ENCODE measurements around the gene TPRG1. TPM values are rescaled to one million over a fixed set of nuclear protein-coding genes. Genes with fewer than 3 reads are reported as not detected.
A peak's percentile ranks its signal among the peaks of the same experiment; 100 is the strongest.

TPRG1 gene
- total RNA-seq, 4 donors from 2014 or later, result 0.66 to 23.1 (median 5.6) TPM; not detected in 1

DNA sequence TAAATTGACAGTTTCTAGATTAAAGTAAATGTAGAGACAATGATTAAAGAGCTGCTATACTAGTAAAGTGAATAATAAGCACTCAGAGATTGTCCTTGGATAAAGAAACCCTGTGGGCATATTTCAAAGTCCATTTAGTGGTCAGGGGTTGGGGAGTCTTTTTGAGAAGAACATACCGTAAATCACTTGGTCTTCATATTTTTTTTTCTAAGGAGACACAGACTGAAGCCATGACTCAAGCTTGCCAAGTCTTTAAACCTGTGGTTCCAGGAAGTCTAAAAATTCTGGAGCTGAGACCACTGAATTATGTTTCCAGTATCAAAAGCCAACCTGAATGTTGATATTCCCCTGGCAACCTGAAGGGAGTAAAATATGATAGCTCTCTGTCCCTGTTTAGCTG, 171.0 kb downstream of the TPRG1 start:
- Histone ChIP-seq H3K27ac (no peak overlapping the region), H3K36me3 (no peaks in the 10 kb centered on the region), H3K4me1 (no peaks in the 10 kb centered on the region), H3K9me3 (no peaks in the 10 kb centered on the region), H3K4me3 (no peak overlapping the region), H3K27me3 (no peaks in the 10 kb centered on the region)
- DNase-seq, result no peak
- TF ChIP-seq, protein P1, sequence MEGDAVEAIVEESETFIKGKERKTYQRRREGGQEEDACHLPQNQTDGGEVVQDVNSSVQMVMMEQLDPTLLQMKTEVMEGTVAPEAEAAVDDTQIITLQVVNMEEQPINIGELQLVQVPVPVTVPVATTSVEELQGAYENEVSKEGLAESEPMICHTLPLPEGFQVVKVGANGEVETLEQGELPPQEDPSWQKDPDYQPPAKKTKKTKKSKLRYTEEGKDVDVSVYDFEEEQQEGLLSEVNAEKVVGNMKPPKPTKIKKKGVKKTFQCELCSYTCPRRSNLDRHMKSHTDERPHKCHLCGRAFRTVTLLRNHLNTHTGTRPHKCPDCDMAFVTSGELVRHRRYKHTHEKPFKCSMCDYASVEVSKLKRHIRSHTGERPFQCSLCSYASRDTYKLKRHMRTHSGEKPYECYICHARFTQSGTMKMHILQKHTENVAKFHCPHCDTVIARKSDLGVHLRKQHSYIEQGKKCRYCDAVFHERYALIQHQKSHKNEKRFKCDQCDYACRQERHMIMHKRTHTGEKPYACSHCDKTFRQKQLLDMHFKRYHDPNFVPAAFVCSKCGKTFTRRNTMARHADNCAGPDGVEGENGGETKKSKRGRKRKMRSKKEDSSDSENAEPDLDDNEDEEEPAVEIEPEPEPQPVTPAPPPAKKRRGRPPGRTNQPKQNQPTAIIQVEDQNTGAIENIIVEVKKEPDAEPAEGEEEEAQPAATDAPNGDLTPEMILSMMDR (IDR thresholded peaks at IDR 0.05), result no peak
- no peak for TF ChIP-seq POLR2A (IDR thresholded peaks at IDR 0.05)

DNA sequence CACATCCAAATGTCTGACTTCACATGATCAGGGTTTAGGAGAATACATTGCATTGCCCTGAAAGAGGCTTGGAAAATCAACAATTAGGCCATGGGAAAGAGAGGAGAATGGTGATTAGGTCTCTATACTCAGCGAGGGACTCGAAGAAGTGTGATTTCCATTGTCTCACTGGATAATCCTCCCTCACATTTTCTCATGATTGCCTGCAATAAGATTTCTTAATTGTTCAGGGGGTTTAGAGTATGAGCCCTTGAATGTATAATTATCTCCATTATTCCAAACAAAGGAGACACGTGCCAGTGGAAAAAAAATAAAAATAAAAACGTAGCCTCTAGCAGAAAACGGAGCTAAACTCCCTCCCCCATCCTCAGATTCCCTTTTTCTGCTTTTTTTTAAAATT, 173.2 kb downstream of the TPRG1 start:
- no peaks in the 10 kb centered on the region for H3K9me3 ChIP-seq
- no peaks in the 10 kb centered on the region for H3K36me3 ChIP-seq
- H3K27me3 ChIP-seq, result no peaks in the 10 kb centered on the region
- H3K4me1 ChIP-seq, result no peaks in the 10 kb centered on the region
- H3K4me3 ChIP-seq, result no peak overlapping the region
- no peak overlapping the region for H3K27ac ChIP-seq
- TF ChIP-seq POLR2A (IDR thresholded peaks at IDR 0.05), result no peak
- TF ChIP-seq, protein P1 (IDR thresholded peaks at IDR 0.05), result no peak
- DNase-seq, result no peak

DNA sequence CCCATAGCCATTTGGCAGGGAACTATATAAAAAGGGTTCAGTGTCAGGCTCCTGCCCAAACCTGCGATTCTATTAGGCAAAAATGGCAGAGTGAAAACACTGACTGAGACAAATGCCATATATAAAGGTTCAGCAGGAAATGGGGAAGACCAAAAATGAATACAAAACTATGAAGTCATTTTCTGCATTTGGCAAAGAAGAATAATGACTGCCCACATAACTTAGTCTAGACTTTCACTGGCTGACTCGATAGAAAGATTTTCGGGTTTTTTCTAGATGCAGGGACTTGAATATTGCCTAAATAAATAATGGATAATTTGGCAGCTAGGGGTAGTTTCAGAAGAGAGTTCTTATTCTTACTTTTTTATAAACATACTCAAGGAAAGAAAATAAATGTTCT, 178.0 kb downstream of the TPRG1 start:
- no peak for TF ChIP-seq POLR2A (IDR thresholded peaks at IDR 0.05)
- TF ChIP-seq, protein P1 (IDR thresholded peaks at IDR 0.05), result no peak
- H3K9me3 ChIP-seq, result no peaks in the 10 kb centered on the region
- peaks cover 0 to 10% (median 0%) of the 10 kb centered on the region in 4 donors for H3K4me1 ChIP-seq
- no peaks in the 10 kb centered on the region for H3K27me3 ChIP-seq
- H3K4me3 ChIP-seq, result no peak overlapping the region
- DNase-seq, result no peak
- H3K36me3 ChIP-seq, result no peaks in the 10 kb centered on the region
- H3K27ac ChIP-seq, result no peak overlapping the region

DNA sequence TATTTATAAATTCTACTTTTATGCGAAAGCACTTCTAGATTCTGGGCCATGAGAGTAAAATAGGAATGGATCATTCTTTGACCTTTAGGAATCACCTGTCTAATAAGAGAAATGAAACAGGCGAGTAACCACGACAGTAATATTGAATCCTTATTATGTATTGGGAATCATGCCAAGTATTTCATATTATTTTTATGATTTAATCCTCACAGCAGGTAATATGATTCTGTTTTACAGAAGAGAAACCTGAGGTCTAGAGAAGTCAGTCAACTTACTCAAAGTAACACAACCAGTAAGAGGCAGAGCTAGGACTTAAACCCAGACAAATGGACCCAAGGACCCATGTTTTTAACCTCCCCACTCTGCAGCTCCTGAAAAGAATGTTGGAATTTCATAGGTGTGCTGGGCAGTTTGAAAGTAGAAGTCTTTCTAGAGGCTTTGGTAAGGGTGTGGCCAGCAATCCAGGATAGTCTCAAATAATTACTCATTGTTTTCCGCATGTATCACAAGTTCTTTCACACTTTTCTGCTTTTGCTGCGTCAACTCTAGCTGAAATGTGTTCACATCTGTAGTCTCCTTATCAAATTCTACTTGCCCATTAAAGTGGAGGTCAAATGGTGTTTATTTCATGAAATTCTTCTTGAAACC, 181.7 kb downstream of the TPRG1 start:
- Histone ChIP-seq H3K4me1 (peaks cover 0 to 25% (median 0%) of the 10 kb centered on the region in 4 donors), H3K4me3 (no peak overlapping the region), H3K27ac (peak overlapping the region in 3 of 4 donors; percentile 24 to 82 (median 76)), H3K9me3 (no peaks in the 10 kb centered on the region), H3K27me3 (no peaks in the 10 kb centered on the region), H3K36me3 (no peaks in the 10 kb centered on the region)
- TF ChIP-seq, protein P1 (IDR thresholded peaks at IDR 0.05), result no peak
- TF ChIP-seq POLR2A (IDR thresholded peaks at IDR 0.05), result no peak
- DNase-seq, result no peak

DNA sequence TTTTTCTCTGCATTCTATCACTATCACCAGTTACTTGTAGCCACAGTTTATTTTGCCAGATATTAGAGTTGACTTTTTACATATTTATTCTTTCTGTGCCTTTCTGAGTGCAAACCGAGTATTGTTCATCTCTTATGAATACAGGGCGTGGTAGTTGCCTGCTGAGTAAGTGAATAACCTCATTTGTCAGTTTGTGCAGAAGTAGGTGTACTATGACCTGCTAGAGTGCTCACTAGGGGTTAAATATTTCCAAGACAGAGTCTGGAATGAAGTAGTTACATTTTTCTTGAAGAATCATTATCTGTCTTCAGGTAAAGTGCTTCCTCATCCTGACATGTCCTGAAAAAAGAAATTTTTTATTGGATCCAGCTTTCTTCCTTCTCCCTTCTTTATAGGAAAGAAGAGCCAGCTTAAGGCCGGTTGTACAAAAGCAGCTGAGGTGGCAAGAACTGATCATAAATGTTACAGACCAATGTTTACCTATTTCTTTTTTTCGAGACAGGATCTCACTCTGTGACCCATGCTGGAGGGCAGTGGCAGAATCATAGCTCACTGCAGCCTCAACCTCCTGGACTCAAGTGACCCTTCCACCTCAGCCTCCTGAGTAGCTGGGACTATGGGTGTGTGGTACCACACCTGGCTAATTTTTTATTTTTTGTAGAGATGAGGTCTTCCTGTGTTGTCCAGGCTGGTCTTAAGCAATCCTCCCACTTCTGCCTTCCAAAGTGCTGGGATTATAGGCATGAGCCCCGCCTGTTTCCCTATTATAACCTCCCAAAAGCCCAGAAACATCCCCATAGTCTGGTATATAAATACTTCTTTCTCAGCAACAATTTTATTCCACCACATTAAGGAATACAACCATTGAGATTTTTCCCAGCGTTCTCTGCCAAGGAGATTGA, 182.5 kb downstream of the TPRG1 start:
- no peak overlapping the region for H3K4me3 ChIP-seq
- TF ChIP-seq, protein P1 (IDR thresholded peaks at IDR 0.05), result no peak
- TF ChIP-seq POLR2A (IDR thresholded peaks at IDR 0.05), result no peak
- DNase-seq, result no peak
- H3K4me1 ChIP-seq, result peaks cover 0 to 25% (median 0%) of the 10 kb centered on the region in 4 donors
- no peaks in the 10 kb centered on the region for H3K27me3 ChIP-seq
- peak overlapping the region in 3 of 4 donors; percentile 24 to 82 (median 76) for H3K27ac ChIP-seq
- H3K9me3 ChIP-seq, result no peaks in the 10 kb centered on the region
- H3K36me3 ChIP-seq, result no peaks in the 10 kb centered on the region

Data from Peyer's patch (tissue), 4 donors.